ENCODE data around the gene C1QTNF1.
"Not testable (repeated sequence)": the region's sequence is repeated elsewhere in the genome, so short reads cannot be mapped to it uniquely, and the experiment has no call there.

C1QTNF1 gene

DNA sequence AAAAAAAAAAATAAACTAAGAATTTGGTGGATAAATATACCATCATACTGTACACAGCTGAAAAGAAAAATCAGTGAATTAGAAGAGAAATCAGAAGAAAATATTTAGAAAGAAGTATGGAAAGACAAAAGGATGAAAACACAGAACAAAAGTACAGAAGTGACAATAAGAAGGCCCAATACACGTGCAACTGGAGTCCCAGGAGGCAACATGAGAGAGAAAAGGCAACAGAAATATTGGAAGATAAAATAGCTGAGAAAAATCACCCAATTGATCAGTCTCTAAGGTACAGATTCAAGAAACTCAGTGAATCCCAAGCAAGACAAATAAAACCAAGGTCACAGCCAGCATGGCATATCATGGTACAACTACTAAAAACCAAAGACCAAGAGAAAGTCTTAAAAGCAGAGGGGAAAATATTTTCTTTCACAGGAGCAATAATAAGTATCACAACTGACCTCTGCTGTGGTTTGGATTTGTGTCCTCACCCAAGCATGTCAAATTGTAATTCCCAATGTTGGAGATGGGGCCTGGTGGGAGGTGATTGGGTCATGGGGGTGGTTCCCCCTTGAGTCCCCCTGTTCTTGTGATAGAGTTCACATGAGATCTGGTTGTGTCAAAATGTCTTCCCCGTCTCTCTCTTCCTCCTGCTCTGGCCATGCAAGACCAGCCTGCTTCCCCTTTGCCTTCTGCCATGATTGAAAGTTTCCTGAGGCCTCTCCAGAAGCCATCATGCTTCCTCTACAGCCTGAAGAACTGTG lies 30.4 kb downstream of the C1QTNF1 start:
- DNase-seq (ENCODE audit: low spot score), result no peak

DNA sequence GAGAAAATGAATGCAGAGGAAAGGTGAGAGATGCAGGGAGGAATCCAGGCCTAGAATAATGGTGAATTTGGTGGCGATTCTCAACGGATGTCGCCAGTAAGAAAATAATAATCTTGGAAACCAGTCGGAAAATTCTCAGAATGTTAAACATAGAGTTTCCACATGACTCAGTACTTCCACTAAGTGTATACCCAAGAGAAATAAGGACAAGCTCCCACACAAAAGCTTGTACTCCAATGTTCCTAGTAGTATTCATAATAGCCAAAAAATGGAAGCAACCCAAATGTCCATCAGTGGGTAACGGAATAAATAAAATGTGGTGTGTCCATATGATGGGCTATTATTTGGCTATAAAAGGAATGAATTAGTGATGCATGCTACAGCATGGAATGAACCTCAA lies 31.2 kb downstream of the C1QTNF1 start:
- no peak for DNase-seq (ENCODE audit: low spot score)

DNA sequence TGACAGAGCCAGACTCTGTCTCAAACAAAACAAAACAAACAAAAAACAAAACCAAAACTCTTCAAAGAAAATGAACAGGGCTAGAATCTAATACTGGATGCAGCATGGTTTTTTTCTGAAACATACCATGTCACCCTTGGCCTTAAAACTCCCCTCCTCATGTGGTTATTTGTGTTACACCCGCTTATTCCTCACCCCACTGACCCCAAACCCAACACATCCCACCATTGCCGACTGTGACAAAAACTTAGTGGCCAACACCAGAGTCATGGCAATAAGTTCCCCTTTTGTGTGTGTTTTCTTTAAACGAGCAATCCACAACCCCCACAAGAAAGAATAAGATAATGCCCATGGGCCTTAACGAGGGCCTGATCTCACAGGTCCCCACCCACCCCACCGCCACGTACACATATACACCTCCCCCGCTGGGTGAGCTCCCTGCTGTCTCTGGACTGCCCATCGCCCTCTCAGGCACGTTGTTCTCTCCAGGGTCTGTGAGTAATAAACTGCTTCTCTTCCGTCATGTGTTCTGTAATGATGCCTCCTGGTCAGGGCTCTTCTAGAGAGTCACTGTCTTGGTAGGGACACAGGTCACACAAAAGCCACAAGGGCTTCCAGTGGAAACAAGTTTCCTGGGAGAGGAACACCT lies 33.9 kb downstream of the C1QTNF1 start:
- no peak for DNase-seq (ENCODE audit: low spot score)

DNA sequence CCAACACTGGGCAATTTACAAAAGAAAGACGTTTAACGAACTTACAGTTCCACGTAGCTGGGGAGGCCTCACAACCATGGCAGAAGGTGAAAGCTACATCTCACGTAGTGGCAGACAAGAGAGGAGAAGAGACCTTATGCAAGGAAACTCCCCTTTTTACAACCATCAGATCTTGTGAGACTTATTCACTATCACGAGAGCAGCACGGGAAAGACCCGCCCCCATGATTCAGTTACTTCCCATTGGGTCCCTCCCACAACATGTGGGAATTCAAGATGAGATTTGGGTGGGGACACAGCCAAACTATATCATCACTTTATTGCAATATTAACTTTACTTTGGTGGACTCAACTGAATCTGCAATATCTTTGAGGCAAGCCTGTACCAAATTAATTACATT lies 38.7 kb downstream of the C1QTNF1 start:
- DNase-seq (ENCODE audit: low spot score), result no peak

DNA sequence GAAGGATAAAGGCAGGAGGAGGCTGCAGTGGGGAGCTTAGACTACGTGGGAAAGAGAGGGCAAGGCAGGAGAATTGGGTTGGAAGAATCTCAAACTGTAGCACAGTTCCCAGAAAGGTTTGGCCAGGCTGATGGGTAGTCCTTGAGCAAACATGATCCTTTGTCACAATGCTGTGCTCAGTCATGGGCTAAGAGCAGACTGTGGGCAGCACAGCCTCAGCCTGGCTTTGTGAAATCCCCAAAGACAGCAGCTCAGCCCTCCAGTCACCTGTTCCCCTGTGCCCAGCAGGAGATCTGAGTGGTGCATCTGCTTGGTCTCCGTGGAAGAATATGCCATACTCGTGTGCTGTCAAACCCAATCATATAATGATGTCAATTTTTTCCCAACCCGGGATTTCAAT lies 40.1 kb downstream of the C1QTNF1 start:
- DNase-seq (ENCODE audit: low spot score), result no peak

DNA sequence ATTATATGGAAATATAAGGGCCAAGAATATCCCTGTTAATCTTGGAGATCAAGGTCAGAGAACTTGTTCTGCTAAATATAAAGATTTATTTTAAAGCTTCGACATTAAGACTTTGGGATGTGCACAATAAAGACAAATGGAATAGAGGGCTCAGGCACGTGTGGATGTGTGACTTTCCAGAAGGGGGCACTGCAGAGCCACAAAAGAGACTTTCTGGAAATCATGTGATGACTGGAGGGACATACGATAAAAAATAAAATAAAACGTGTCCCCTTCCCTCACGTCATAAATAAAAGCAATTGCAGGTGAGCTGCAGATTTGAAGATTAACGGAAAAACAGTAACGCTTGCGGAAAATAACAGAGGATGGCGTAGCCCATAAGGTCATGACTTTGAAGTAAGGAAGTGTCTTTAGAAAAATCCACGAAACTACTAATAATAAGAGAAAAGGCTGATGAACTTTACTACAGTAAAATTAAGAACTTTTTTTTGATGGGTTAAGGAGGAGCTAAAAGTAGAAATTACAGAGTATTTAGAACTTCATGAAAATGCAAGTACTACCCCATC lies 41.2 kb downstream of the C1QTNF1 start:
- DNase-seq (ENCODE audit: low spot score), result no peak

DNA sequence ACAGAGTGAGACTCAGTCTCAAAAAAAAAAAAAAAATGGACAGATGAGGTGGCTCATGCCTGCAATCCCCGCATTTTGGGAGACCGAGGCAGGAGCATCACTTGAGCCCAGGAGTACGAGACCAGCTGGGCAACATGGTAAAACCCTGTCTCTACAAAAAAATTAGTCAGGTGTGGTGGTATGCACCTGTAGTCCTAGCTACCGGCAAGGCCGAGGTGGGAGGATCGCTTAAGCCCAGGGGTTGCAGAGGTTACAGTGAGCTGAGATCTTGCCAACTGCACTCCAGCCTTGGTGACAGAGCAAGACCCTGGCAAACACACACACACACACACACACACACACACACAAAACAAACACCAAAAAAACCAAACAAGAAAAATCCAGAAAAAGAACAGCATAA lies 43.0 kb downstream of the C1QTNF1 start:
- DNase-seq (ENCODE audit: low spot score), result no peak

DNA sequence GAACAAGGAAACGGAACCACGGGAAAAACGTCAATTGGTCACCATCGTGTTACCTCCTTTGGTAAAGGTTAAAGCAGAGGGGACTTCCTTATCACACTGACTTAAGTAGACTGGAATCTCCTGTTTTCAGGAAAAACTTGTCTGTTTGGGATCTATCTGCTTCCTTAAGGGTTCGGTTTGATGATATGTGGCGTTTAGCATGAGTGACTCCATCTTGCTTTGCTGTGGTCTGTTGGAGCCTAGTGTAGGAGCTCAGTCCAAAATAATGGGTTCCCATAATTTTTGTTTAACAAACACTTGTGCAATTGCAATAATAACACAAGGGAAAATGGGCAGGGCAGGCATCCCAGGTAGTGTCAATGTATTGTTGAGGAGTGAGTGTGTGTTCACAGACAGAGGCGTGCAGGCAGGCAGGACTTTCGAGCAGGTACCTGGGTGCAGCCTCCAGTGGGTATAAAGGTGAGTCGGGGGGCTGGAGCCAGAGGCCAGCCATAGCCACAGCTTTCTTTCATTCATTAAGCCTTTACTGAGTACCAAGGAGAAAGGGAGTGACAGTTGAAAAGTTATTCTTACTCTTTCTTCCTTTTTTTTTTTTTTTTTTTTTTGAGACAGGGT lies 46.4 kb downstream of the C1QTNF1 start:
- no peak for DNase-seq (ENCODE audit: low spot score)

DNA sequence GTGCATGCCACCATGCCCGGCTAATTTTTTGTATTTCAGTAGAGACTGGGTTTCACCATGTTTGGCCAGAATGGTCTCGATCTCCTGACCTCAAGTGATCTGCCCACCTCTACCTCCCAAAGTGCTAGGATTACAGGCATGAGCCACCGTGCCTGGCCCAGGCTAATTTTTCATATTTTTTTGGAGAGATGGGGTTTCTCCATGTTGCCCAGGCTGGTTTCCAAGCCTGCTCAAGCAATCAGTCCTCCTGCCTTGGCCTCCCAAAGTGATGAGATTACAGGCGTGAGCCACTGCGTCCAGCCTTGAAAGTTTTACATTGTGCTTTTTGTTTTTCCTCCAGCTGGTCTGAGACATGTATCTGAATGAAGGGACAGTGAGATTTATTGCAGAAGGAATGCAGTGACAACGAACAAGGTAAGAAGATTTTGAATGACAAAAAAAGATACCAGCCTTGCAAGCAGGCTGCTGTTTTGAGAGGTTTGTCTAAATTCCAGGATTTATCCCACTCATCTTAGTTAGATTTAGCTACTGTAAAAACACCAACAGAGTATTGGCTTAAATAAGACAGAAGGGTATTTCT lies 47.3 kb downstream of the C1QTNF1 start:
- no peak for DNase-seq (ENCODE audit: low spot score)

DNA sequence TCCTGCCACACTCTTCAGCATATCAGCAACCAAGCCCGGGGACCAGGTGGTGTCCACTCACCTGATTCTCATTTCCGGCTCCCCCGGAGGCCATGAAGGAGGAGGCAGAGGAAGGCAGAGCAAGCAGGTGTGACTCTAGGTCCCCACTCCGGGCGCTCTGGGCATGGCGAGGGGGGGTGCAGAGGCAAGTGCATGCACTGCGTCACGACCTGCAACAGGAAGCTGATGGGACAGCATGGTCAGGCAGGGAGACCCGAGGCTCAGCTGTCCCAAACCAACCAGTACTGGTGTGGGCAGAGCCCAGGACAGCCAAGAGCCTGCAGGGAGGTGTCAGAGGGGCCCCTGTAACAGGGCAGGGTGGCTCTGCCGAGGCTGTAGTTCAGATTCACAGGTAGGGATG lies 48.6 kb downstream of the C1QTNF1 start:
- peak; percentile 2 for DNase-seq (ENCODE audit: low spot score)

DNA sequence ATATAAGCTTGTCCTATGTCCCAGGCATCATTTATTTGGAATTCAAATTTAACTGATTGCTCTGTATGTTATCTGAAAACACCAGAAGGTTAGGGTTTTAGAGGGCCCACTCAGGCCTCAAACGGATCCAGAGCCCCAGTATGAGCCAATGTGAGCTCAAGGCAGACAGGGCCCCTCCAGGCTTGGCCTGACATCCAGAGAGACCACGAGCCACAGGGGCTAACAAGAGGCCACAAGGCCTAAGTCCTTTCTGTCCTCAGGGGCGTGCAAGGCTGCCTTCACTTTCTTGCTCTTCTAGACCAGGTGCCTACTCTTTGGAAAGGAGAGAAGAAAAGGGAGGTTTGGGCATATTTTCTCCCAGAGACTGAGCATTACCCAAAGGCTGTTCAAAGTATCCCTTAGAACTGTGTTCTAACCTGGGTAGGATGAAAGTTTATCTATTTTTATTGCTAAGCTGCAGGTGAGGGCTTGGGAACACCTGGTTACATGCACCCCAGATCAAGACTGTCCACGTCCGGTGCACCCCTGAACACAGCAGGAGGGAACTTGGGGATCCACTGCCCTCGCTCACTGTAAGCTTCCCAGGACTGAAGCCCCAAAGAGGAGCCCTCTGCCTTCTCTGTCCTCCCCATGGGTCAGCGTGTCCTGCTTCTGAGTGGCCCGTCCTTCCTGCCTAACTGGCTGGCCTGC lies 49.2 kb downstream of the C1QTNF1 start:
- no peak for DNase-seq (ENCODE audit: low spot score)

DNA sequence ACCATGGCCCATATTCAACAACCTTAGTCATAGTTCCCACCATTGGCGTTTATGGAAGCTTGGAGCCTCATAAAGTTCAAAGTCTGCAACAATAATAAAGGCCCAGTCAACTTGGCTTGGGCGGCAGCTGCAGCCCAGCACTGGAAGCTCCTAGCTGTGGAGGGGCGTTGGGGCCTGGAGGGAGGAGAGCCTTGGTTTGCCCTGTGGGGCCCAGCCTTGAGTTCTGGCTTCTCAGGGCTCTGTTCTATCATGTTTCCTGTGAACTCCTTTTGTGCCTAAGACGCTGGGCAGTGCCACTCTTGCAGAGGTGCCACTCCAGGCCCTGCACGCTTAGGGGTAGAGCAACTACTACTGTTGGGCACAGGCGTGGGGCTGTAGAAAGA lies 49.7 kb downstream of the C1QTNF1 start:
- peak; percentile 4 for DNase-seq (ENCODE audit: low spot score)

DNA sequence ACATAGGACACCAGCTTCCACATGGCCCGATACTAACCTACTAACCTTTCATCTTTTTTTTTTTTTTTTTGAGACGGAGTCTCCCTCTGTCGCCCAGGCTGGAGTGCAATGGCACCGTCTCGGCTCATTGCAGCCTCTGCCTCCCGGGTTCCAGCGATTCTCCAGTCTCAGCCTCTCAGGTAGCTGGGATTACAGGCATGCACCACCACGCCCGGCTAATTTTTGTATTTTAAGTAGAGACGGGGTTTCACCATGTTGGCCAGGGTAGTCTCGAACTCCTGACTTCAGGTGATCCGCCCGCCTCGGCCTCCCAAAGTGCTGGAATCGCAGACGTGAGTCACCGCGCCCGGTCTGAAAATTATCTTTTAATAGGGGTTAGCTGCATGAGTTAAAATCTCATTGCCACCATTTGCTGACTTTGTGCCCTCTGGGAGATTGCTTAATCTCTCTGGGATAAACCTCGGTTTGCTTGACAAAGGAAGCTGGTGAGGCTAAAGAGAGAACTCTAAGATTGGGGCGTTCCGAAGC lies 50.2 kb downstream of the C1QTNF1 start:
- DNase-seq (ENCODE audit: low spot score), result not testable (repeated sequence)

DNA sequence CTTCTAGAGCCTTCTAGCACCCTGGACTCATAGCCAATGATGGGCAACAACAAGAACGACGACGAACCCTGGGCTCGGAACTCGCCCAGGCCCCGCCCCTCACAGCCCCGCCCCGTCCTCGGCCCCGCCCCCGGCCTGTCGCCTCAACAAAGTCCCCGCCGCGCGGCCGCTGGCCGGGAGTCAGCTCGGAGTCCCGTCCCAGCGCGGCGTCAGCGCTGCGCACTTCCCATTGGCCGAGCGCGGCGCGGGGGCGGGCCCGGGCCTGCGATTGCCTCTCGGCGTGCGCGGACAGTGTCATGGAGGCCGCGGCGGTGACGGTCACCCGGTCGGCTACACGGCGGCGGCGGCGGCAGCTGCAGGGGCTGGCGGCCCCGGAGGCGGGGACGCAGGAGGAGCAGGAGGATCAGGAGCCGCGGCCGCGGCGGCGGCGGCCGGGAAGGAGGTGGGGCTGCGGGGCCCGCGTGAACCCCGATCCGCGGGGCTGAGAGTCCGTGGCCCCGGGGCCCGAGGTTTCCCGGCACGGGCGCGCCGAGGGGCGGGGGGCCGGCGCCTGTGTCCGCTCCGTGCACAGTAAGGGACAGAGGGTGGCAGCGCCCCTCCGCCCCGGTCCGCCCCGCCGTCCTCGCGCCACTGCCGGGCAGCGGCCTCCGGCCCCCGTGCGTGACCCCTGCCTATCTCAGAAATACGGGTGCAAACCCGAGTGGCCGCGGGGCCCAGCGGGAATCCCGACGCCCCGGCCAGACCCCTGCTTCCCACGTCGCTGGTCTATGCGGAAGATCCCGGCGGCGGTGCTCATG lies 50.9 kb downstream of the C1QTNF1 start, which contains the start of gene ENGASE:
Gene ENGASE, plus strand, starts transcription at position 176 of the 797 bp plus-strand sequence. Its CDS starts 121 bp downstream, at position 297.
- peak; percentile 97 for DNase-seq (ENCODE audit: low spot score)

DNA sequence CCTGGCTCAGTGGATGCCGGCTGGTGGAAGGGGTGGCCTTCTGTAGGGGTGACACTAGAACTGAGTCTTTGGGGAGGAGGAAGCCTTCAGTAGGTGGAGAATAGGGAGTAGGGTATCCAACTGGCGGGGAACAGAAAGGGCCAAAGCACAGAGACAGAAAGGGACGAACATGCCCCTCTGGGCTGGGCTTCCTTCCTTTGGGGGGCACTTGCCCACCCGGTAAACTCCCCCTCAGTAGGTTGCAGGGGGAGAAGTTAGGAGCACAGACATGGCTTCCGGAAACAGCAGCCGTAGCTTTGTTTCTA lies 51.4 kb downstream of the C1QTNF1 start:
- no peak for DNase-seq (ENCODE audit: low spot score)

DNA sequence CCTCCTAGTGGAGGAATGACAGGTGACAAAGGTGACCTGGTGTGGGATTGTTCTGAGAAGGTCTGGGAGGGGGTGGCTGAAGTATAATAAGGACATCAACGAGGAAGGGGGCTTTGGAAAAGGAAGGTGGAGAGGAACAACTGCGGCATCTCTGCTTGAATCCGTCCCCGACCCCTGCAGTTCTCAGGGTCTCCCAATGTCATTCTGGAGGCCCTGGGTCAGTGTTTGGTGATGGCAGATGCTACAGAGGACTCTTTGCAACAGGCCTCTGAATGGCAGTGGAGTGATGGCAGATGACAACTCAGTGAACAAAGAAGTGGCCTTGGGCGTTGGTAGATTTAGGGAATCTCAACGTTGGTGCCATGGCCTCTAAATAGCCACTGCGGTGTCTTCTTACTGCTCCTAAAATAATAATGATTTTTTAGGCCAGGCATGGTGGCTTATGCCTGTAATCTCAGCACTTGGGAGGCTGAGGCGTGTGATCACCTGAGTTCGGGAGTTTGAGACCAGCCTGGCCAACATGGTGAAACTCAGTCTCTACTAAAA lies 52.0 kb downstream of the C1QTNF1 start:
- DNase-seq (ENCODE audit: low spot score), result peak; percentile 13

DNA sequence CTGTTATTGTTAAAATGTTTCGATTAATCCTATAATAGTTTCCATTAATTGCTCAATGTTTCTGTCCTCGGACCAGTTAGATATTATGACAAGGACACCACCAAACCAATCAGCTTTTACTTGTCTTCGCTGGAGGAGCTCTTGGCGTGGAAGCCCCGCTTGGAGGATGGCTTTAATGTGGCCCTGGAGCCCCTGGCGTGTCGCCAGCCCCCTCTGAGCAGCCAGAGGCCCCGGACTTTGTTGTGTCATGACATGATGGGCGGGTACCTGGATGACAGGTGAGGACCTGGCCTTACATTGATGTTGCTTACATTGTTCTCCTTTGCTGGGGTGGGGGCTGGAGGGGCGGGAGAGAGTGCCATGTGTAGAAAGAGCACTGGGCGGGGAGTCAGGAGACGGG lies 53.6 kb downstream of the C1QTNF1 start:
- DNase-seq (ENCODE audit: low spot score), result peak; percentile 2

DNA sequence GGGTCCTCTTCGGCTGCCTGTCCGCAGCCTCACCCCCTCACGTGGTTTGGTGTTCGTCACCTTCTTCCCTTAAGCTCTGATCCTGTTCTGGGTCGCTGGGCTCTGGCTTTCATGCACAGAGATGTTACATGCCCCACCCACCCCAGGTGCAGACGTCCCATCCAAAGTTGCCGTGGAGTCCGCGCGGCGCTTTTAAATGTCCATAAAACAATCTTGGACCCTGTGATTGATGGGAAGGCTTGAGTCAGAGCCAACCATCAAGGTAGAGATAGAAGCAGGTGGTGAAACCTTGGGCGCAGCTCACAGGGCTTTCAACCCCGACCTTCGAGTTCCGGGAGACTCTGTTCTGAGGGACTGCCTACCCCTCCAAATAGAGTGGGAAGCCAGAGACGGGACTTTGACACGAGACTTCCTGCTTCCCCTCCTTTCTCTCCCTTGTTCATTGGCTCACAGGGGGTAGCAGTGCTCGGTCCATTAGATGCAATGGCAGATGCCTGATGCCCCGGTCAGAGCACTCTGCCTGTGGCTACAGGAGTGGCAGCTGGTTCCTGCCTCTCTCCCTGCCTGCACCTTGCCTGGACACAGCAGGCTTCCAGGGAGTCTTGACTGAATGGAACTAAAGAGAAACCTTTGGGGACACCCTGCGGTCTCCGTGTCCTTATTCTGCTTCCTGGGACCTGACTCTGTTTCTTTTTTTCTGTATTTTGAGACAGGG lies 54.7 kb downstream of the C1QTNF1 start:
- peak; percentile 3 for DNase-seq (ENCODE audit: low spot score)

DNA sequence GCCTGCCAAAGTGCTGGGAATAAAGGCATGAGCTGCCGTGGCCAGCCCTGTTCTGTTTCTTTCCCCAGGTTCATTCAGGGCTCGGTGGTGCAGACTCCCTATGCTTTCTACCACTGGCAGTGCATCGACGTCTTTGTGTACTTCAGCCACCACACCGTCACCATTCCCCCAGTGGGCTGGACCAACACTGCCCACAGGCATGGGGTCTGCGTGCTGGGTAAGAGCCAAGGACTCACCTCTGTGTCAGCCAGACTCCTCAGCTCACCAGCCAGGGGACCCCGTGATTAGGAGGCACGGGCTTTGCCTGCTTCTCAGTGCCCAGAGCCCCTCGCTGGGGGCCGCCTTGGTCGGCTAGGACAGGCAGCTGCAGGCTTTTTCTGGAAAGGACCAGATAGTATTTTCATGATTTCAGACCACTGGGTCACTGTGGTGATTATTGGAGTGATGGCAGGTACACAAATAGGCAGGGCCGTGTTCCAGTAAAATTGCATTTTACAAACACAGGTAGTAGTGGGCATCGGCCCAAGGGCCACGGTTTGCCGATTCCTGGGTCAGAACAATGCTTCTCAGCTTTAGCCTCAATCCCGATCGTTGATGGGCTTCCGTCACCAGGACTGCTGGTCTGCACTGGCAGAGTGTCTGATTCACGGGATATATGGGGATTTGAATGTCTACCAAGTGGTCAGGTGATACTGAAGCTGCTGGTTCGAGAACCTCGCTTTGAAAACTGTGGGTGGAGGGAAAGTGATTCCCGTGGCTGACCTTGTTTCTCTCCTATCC lies 55.6 kb downstream of the C1QTNF1 start:
- peak; percentile 3 for DNase-seq (ENCODE audit: low spot score)
